GM19351 (cell line): ENCODE measurements around the gene ACY1.
"Not testable (repeated sequence)": the region's sequence is repeated elsewhere in the genome, so short reads cannot be mapped to it uniquely, and the experiment has no call there.

ENCODE experiments used
- ATAC-seq: cut with Tn5 transposase; IDR thresholded peaks from one replicate; pipeline ENCODE4 v1.9.1; 2021; ENCODE audit warnings: mild to moderate bottlenecking, moderate library complexity; ENCODE audit not compliant: unreplicated experiment

ACY1 gene

GRCh38 chr3:52023860-52024764 lies 40.8 kb downstream of the ACY1 start:
- ATAC-seq = peak; percentile 50

- ATAC-seq = no peak
Measured at GRCh38 chr3:52024765-52025452, 41.6 kb downstream of the ACY1 start.

- ATAC-seq = no peak
Measured at GRCh38 chr3:52025453-52025852, 42.1 kb downstream of the ACY1 start.

- ATAC-seq = no peak
Measured at GRCh38 chr3:52026041-52026440, 42.7 kb downstream of the ACY1 start.

- ATAC-seq = no peak
Measured at GRCh38 chr3:52028572-52028971, 45.2 kb downstream of the ACY1 start.

GRCh38 chr3:52029053-52029452 lies 45.7 kb downstream of the ACY1 start:
- ATAC-seq = no peak

- ATAC-seq = no peak
Measured at GRCh38 chr3:52029535-52029934, 46.2 kb downstream of the ACY1 start.

- ATAC-seq = no peak
Measured at GRCh38 chr3:52030714-52031310, 47.5 kb downstream of the ACY1 start.

- no peak for ATAC-seq
Measured at GRCh38 chr3:52031896-52032295, 48.6 kb downstream of the ACY1 start.

- ATAC-seq = no peak
Measured at GRCh38 chr3:52032702-52033408, 49.5 kb downstream of the ACY1 start.

GRCh38 chr3:52033748-52034147 lies 50.4 kb downstream of the ACY1 start:
- not testable (repeated sequence) for ATAC-seq

GRCh38 chr3:52034212-52034611 lies 50.9 kb downstream of the ACY1 start:
- ATAC-seq = no peak

GRCh38 chr3:52034651-52035050 lies 51.3 kb downstream of the ACY1 start:
- no peak for ATAC-seq

- ATAC-seq = no peak
Measured at GRCh38 chr3:52036222-52036694, 52.9 kb downstream of the ACY1 start.

- no peak for ATAC-seq
Measured at GRCh38 chr3:52036829-52037228, 53.5 kb downstream of the ACY1 start.

GRCh38 chr3:52037291-52037690 lies 54.0 kb downstream of the ACY1 start:
- no peak for ATAC-seq

GRCh38 chr3:52038227-52038626 lies 54.9 kb downstream of the ACY1 start:
- no peak for ATAC-seq
